ENCODE data around the gene SULF2.

The SULF2 gene

DNA sequence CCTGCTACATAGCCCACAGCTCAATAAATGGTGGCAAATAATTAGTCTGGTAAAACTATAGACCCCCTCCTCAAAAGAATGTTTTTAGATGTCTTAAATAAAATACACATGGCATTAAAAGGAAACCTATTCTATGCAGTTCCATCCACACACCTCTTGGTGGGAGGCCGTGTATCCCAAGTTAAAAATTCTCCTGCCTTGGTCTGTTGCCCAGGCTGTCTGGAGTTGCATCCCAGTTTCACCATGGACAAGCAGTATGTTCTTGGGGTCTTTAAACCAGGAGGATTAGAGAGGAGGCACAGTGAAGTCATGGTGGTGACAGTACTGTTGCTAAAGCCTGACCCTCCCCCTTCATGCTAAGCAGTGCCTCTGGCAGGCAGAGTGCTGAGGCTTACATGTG is 95.5 kb downstream of the SULF2 start:
- no peak for DNase-seq (ENCODE audit: extremely low read depth in 1 of 2, low read depth in 1 of 2)

DNA sequence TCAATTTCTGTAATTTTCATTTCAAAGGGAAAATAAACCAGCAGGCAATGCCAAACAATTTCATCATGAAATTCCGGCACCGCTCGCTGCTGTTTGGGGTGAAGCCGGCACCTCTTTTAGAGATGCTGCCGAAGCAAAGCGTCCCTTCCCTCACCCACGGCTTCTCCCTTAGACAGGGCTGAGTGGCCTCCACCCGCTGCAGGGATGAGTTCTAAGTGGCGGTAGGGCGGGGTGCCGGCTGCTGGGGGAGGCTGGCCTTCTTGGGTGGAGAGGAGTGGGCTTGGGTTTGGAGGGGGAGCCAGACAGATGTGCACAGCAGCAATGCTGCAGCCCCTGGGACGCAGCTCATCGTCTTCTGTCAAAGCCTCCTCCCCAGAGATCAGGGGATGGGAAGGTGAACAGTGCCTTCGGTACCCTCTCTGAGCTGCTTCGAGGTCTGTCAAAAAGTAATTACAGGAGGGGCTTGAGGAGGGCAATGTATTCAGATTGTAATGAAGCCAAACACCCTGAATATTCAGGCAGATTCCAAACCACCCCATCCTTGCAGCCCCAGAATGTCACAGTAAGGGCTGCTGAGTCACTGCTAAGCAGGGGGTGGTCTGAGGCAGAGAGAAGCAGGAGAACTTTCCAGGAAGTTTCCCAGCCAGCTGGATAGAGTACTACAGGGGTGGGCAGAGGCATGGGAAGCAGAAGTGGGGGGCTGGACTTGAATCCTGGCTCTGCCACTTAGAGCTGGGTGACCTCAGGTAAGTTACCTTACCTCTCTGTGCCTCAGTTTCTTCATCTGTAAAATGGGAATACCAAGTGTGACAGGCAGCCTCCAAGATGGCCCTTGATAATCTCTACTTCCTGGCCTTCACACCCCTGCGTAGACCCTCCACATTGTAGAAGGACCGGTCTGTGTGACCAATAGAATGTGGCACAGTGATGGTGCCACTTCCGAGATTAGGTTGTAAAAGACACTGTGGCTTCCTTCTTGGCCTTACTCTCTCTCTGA is 96.6 kb downstream of the SULF2 start:
- no peak for DNase-seq (ENCODE audit: extremely low read depth in 1 of 2, low read depth in 1 of 2)

DNA sequence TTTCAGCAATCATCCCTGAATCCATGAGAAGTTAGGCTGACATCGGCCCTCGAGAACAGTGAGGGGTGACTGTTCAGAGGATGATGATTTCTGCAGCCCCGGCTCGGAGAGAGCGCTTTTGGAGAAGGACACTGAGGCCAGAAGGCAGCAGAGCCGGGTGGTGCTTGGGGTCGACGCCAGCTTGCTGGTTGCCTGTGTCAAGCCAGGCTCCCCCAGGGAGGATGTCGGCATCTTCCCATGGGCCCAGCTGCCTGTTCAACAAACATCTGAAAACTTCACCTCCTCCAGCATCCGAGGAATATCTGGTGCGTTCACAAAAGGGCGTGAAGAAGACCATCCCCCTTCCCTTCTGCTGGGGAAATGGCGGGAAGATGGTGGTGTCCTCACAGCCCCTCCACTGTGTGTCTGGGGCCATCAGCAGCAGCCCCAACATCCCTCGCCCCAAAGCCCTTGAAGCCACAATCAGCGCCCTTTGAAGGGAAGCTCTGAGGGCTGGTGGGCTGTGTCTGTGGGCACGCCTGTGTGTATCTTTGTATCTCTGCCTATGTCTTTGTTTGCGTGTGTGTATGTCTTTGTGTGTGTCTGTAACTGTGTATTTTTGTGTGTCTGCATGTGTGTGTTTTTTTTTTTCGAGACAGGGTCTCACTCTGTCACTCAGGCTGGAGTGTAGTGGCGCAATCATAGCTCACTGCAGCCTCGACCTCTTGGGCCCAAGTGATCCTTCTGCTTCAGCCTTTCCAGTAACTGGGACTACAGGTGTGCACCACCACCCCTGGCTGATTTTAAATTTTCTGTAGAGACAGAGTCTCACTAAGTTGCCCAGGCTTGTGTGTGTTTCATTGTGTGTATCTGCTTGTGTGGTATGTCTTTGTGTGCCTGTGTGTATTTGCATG is 97.9 kb downstream of the SULF2 start:
- no peak for DNase-seq (ENCODE audit: extremely low read depth in 1 of 2, low read depth in 1 of 2)

DNA sequence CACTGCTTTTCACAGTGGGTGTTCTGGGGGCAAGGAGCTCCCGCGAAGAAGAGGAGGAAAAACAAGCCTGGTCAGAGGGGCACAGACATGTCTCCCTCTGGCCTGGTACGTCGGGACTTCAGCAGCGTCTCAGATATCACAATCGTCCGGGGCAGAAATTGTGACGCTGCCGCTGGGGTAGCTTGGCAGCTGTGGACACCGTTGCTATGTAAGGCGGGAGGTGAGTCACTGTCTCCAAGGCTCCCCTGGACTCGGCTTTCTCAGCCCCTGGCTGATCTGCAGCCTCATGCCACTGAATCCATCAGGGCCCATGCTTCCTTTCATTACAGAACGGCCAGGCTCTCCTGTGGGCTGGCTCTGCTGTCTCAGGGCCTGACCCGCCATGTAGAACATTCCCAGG is 98.7 kb downstream of the SULF2 start:
- DNase-seq (ENCODE audit: extremely low read depth in 1 of 2, low read depth in 1 of 2), result no peak

DNA sequence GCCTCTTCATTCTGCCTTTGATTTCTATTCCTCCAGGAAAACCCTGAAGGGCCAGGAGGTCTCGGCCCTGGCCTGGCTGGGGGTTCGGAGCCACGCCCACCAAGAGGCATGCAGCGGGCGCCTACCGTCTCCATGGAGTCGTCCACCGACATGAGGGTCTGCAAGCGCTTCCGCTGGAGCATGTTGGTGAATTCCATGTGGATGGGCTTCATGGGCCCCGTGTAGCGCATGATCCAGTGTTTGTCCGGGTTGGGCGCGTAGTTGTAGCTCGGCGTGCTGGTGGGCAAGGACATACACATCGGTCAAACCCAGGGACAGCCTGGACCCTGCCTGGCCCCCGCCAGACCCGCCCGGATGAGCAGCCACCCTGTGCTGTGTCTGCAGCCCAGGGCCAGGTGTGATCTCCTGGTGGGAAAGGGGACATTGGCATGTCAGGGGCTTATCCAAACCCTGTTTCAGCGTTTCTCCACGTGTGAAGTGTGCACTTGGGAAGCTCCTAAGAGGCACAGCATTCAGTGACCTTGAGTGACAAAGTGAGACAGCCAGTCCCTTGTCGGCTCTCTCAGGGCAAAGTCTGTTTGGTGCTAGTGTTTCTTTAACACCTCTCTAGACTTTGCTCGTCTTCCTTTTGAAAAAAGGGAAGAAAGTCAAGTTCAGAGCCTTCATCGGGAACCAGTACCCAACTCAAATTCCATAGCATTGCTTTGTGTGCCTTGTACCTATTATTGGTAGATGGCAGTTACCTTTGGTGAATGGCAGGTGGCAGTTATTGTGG is 100.8 kb downstream of the SULF2 start:
- DNase-seq (ENCODE audit: extremely low read depth in 1 of 2, low read depth in 1 of 2), result no peak

DNA sequence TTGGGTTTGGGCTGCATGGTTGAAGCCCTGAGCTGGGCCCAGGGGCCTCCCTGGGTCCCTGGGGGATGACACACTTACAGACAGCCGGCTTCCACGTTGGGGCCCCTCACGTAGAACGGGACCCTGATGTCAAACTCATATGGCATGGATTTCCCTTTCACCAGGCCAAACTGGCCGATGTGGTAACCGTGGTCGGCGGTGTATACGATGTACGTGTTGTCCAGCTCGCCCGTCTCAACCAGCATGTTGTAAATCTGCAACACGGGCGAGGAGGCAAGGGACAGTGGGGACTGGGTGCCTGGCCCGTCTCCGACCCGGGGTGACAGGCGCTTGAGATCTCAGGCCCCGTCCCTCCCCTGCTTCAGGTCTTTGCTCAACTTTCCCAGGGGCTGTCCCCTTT is 102.4 kb downstream of the SULF2 start:
- DNase-seq (ENCODE audit: extremely low read depth in 1 of 2, low read depth in 1 of 2), result no peak

GRCh38 chr20:47682028-47682783 is 103.1 kb downstream of the SULF2 start:
- no peak for DNase-seq (ENCODE audit: extremely low read depth in 1 of 2, low read depth in 1 of 2)

- no peak for DNase-seq (ENCODE audit: extremely low read depth in 1 of 2, low read depth in 1 of 2)
Measured at GRCh38 chr20:47680804-47681529, 104.3 kb downstream of the SULF2 start.

DNA sequence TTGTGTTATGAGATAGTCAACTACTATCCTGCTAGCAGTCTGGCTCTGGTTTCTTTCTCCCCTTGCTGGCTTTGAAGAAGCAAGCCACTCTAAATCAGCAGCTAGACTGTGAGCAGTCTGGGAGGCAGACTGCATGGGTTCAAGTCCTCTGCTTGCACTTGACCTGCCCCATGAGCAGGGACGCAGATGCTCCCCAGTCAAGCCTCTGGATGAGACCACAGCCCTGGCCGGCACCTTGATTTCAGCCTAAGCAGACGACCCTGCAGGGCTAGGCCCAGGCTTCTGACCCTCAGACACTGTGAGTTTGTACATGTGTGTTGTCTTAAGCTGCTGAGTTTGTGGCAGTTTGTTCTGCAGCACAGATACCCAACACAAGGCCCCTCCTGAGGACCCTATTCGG is 105.8 kb downstream of the SULF2 start:
- DNase-seq (ENCODE audit: extremely low read depth in 1 of 2, low read depth in 1 of 2), result no peak

DNA sequence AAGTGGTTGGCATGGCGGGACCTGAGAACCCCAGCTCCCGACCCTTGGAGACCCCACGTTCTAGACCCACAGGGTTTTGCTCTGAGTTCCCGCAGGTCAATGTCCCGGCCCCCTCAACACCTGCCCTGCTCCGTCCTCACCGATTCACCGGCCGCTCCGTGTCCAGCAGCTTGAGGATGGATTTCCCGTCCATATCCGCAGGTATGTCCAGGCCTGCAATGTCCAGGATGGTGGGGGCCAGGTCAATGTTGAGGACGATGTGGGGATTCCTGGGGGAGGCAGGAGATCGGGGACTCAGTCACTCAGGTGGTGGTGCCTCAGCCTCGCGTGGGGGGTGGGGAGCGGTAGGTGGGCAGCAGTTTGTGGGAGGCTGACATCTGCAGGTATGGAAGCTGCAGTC is 106.7 kb downstream of the SULF2 start:
- no peak for DNase-seq (ENCODE audit: extremely low read depth in 1 of 2, low read depth in 1 of 2)

DNA sequence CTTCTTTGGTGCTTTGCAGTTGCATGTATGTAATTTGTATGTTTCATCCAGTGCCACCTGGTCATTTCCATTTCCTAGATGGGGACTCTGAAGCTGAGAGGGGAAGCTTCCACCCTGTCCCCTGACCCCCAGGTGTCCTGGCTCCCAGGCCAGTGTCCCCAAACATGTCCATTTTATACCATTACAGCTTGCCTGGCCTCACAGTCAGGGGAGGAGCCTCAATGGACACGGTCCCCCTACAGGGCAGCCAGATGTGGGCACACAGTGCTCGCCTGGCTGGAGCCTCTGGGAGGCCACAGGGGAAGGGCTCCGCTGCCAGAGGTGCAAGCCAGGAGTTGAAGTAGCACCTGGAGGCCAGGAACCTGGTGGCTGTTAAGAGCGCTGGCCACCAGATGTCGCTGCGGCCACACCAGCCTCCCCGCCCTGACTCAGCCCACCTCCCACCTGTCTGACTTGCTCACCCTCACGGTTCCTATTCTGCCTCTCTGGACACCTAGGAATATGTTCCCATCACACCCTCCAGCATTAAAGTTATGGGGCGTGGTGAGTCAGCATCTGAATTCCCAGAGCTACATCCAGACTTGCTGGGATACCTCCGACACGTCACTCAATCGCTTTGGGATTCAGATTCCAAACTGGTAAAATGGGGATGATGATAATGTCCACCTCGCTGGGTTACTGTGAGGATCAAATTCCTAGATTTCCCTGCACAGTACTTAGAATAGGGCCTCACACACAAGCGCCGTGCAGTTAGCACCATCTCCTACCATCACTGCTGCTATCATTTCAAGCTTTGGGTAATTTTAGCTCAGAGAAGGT is 107.4 kb downstream of the SULF2 start:
- peak; percentile 32 to 37 for DNase-seq (ENCODE audit: extremely low read depth in 1 of 2, low read depth in 1 of 2)

GRCh38 chr20:47676912-47677634 is 108.2 kb downstream of the SULF2 start:
- no peak for DNase-seq (ENCODE audit: extremely low read depth in 1 of 2, low read depth in 1 of 2)

DNA sequence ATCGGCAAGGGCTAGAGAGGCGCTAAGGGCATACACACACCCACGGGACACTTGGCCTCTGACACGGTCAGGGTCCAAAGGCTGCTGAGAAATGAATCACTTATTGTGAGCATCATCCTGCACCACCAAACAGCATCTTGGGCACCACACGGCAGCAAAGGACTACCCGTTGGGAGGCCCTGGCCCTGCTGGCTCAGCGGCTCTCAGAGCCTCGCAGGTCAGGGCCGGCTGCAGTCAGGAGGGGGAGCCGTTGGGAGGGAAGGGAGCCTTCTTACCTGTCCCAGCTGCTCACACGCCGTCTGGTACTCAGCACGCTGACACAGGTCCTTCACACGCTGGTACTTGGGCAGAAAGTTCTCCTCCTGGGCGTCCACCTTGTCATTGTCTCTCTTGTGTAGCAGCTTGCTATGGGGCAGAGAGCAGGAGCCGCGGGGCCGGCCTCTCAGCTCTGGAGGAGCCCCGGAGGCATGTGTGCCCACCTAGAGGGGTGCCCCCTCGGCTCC is 109.0 kb downstream of the SULF2 start:
- no peak for DNase-seq (ENCODE audit: extremely low read depth in 1 of 2, low read depth in 1 of 2)

DNA sequence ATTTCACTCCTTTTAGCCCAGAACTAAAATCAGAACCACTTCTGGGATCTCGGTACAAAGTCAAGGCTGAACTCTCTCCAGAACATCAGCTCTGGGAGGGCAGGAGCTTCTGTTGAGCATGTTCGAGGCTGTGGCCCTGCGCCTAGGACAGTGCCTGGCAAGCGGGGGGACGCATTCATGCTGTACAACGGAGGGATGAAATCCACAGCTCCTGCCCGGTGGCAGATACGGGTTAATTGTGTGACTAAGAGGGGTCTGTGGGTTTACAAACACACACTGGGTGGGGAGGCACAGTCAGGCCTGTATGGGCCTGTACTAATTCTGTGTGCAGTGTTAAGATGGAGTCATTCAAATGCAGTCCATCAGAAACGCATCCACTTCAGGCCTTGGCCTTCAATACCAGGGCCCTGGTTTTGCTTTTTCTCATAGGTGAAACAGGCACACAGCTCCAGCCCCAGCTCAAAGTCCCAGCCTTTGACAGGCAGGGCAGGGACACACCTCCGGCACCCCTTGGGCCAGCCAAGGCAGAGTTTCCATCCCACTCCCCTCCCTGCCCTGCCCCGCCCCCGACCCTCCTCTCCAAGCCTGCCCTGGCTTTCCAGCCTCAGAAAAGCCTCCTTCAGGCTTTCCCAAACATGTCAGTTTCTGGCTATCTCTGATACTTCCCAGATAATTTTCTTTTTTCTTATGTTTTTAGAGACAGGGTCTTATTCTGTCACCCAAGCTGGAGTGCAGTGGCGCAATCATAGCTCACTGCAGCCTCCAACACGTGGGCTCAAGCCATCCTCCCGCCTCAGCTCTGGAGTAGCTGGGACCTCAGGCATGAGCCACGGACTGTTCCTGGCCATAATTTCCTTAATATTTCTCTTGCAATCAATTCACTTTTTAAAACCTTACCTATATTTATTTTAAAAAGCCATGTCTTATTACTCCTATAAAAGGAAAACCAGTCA is 109.8 kb downstream of the SULF2 start:
- no peak for DNase-seq (ENCODE audit: extremely low read depth in 1 of 2, low read depth in 1 of 2)

DNA sequence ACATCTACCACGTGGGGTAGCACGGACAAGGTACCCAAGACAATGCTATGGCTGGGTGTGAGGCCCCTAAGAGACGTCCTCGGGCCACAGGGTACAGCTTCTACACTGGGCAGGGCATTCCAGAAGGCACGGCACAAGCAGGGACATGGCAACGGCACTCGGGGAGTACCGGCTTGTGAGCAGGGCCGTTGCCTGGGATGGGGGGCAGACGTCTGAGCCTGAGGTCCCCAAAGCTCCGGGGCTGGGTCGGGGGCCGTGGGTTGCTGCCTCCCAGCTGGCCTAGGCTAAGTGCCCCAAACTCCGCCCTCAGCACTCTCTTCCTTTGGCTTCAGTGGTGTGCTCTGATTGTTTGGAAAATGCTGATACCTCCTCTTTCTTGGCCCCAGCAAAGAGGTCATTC is 110.6 kb downstream of the SULF2 start:
- DNase-seq (ENCODE audit: extremely low read depth in 1 of 2, low read depth in 1 of 2), result no peak

- no peak for DNase-seq (ENCODE audit: extremely low read depth in 1 of 2, low read depth in 1 of 2)
Measured at GRCh38 chr20:47674145-47674544, 111.1 kb downstream of the SULF2 start.

DNA sequence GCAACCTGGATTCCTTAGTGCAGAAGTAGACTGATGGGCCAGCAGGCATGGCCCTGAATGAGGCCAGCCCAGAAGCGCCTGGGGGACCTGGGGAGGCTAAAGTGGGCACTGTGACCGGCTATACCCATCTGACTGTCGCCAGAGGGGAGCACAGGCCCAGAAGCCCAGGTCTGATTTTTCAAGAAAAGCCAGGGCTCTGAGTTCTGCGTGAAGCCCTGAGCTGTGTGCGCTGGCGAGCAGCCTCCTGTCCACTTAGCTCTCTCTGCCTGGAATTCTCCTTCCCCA is 111.7 kb downstream of the SULF2 start:
- no peak for DNase-seq (ENCODE audit: extremely low read depth in 1 of 2, low read depth in 1 of 2)
